ENCODE measurements around the gene DAGLA. TPM values are rescaled to one million over a fixed set of nuclear protein-coding genes. Genes with fewer than 3 reads are reported as not detected.
"Not testable (repeated sequence)": the region's sequence is repeated elsewhere in the genome, so short reads cannot be mapped to it uniquely, and the experiment has no call there.

DAGLA gene
- total RNA-seq, 1 donor from 2014 or later, result 4.8 TPM

DNA sequence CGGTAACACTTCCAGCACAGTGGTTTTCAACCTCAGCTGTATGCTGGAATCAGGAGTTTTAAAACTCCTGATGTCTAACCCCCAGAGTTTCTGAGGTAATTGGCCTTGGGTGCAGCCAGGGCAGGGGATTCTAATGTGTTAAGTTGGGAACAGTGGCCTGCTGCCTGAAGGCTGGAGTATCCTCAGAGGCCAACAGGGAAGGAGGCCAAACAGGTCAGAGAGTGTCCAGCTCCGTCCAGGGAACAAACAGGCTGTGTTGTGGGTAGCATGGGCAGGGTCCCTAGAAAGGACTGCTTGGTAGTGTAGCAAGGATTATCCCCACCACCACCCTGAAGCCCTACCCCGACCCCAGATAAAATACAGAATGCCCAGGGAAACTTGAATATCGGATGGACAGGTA is 10.8 kb upstream of the DAGLA start:
- peaks cover 32% of the 10 kb centered on the region for H3K27me3 Mint-ChIP-seq (ENCODE audit: low read depth)
- no peaks in the 10 kb centered on the region for H3K9me3 Mint-ChIP-seq (ENCODE audit: low read depth)
- no peaks in the 10 kb centered on the region for H3K4me1 Mint-ChIP-seq (ENCODE audit: low read depth)
- no peaks in the 10 kb centered on the region for H3K36me3 Mint-ChIP-seq (ENCODE audit: low read depth)
- DNase-seq (ENCODE audit: low spot score), result no peak
- H3K27ac Mint-ChIP-seq (ENCODE audit: unreplicated experiment), result no peak overlapping the region
- no peak overlapping the region for H3K4me3 Mint-ChIP-seq (ENCODE audit: unreplicated experiment)
- TF ChIP-seq, protein P1, sequence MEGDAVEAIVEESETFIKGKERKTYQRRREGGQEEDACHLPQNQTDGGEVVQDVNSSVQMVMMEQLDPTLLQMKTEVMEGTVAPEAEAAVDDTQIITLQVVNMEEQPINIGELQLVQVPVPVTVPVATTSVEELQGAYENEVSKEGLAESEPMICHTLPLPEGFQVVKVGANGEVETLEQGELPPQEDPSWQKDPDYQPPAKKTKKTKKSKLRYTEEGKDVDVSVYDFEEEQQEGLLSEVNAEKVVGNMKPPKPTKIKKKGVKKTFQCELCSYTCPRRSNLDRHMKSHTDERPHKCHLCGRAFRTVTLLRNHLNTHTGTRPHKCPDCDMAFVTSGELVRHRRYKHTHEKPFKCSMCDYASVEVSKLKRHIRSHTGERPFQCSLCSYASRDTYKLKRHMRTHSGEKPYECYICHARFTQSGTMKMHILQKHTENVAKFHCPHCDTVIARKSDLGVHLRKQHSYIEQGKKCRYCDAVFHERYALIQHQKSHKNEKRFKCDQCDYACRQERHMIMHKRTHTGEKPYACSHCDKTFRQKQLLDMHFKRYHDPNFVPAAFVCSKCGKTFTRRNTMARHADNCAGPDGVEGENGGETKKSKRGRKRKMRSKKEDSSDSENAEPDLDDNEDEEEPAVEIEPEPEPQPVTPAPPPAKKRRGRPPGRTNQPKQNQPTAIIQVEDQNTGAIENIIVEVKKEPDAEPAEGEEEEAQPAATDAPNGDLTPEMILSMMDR (IDR thresholded peaks at IDR 0.05), result no peak

- H3K9me3 Mint-ChIP-seq (ENCODE audit: low read depth), result no peaks in the 10 kb centered on the region
- peaks cover 43% of the 10 kb centered on the region for H3K27me3 Mint-ChIP-seq (ENCODE audit: low read depth)
- H3K4me3 Mint-ChIP-seq (ENCODE audit: unreplicated experiment), result no peak overlapping the region
- DNase-seq (ENCODE audit: low spot score), result no peak
- H3K4me1 Mint-ChIP-seq (ENCODE audit: low read depth), result no peaks in the 10 kb centered on the region
- no peaks in the 10 kb centered on the region for H3K36me3 Mint-ChIP-seq (ENCODE audit: low read depth)
- TF ChIP-seq, protein P1 (IDR thresholded peaks at IDR 0.05), result no peak
- no peak overlapping the region for H3K27ac Mint-ChIP-seq (ENCODE audit: unreplicated experiment)
Measured at GRCh38 chr11:61670626-61671025, 9.6 kb upstream of the DAGLA start.

- no peak for DNase-seq (ENCODE audit: low spot score)
- H3K4me1 Mint-ChIP-seq (ENCODE audit: low read depth), result no peaks in the 10 kb centered on the region
- H3K27me3 Mint-ChIP-seq (ENCODE audit: low read depth), result peaks cover 49% of the 10 kb centered on the region
- H3K27ac Mint-ChIP-seq (ENCODE audit: unreplicated experiment), result no peak overlapping the region
- H3K36me3 Mint-ChIP-seq (ENCODE audit: low read depth), result no peaks in the 10 kb centered on the region
- TF ChIP-seq, protein P1 (IDR thresholded peaks at IDR 0.05), result peak; percentile 61
- no peak overlapping the region for H3K4me3 Mint-ChIP-seq (ENCODE audit: unreplicated experiment)
- H3K9me3 Mint-ChIP-seq (ENCODE audit: low read depth), result no peaks in the 10 kb centered on the region
Measured at GRCh38 chr11:61671527-61671926, 8.7 kb upstream of the DAGLA start.

- not testable (repeated sequence) for H3K9me3 Mint-ChIP-seq (ENCODE audit: low read depth)
Measured at GRCh38 chr11:61673946-61674467, 6.2 kb upstream of the DAGLA start.

GRCh38 chr11:61675826-61676225 is 4.4 kb upstream of the DAGLA start:
- H3K36me3 Mint-ChIP-seq (ENCODE audit: low read depth), result no peaks in the 10 kb centered on the region
- DNase-seq (ENCODE audit: low spot score), result no peak
- no peak overlapping the region for H3K4me3 Mint-ChIP-seq (ENCODE audit: unreplicated experiment)
- H3K9me3 Mint-ChIP-seq (ENCODE audit: low read depth), result no peaks in the 10 kb centered on the region
- H3K4me1 Mint-ChIP-seq (ENCODE audit: low read depth), result peaks cover 8% of the 10 kb centered on the region
- TF ChIP-seq, protein P1 (IDR thresholded peaks at IDR 0.05), result no peak
- H3K27ac Mint-ChIP-seq (ENCODE audit: unreplicated experiment), result no peak overlapping the region
- H3K27me3 Mint-ChIP-seq (ENCODE audit: low read depth), result peaks cover 40% of the 10 kb centered on the region

More at GRCh38 chr11:61673946-61674467, 6.2 kb upstream of the DAGLA start:
- H3K36me3 Mint-ChIP-seq (ENCODE audit: low read depth); H3K4me3 Mint-ChIP-seq (ENCODE audit: unreplicated experiment); H3K27ac Mint-ChIP-seq (ENCODE audit: unreplicated experiment); DNase-seq (ENCODE audit: low spot score); H3K4me1 Mint-ChIP-seq (ENCODE audit: low read depth): not testable (repeated sequence)
- peaks cover 43% of the 10 kb centered on the region for H3K27me3 Mint-ChIP-seq (ENCODE audit: low read depth)

- H3K4me3 Mint-ChIP-seq (ENCODE audit: unreplicated experiment), result no peak overlapping the region
- no peak for DNase-seq (ENCODE audit: low spot score)
- no peaks in the 10 kb centered on the region for H3K9me3 Mint-ChIP-seq (ENCODE audit: low read depth)
Measured at GRCh38 chr11:61679296-61679695, 895 bp upstream of the DAGLA start.

More at GRCh38 chr11:61679296-61679695, 895 bp upstream of the DAGLA start:
- Mint-ChIP-seq H3K36me3 (ENCODE audit: low read depth) (no peaks in the 10 kb centered on the region), H3K27ac (ENCODE audit: unreplicated experiment) (peak overlapping the region; percentile 22), H3K27me3 (ENCODE audit: low read depth) (peaks cover 24% of the 10 kb centered on the region), H3K4me1 (ENCODE audit: low read depth) (peaks cover 13% of the 10 kb centered on the region)
- TF ChIP-seq, protein P1 (IDR thresholded peaks at IDR 0.05), result no peak
